HepG2 (cell line): ENCODE results near the gene PMVK. TPM values are rescaled to one million over a fixed set of nuclear protein-coding genes. Genes with fewer than 3 reads are reported as not detected.
A peak's percentile ranks its signal among the peaks of the same experiment; 100 is the strongest.

Experiments used
- CHD2 ChIP-seq: IDR thresholded peaks from 2 replicates; pipeline ENCODE4 v1.6.1; 2011; ENCODE audit warnings: low read depth, low read length, improper control_type of control experiment
- GTF3A ChIP-seq: sonication (generic); formaldehyde crosslinking; conservative IDR thresholded peaks from 2 replicates; pipeline ENCODE4 v1.4.0; 2020; ENCODE audit warnings: mild to moderate bottlenecking, missing genetic modification reagents
- HDAC2 ChIP-seq: sonication (generic); formaldehyde crosslinking; IDR thresholded peaks from 2 replicates; pipeline ENCODE4 v1.4.0; 2020; ENCODE audit warnings: missing genetic modification reagents
- HOXA3 ChIP-seq: sonication (generic); formaldehyde crosslinking; IDR thresholded peaks from 2 replicates; pipeline ENCODE4 v1.5.0; 2020; ENCODE audit warnings: missing genetic modification reagents
- MEF2D ChIP-seq: sonication (generic); formaldehyde crosslinking; IDR thresholded peaks from 2 replicates; pipeline ENCODE4 v1.5.1; 2020; ENCODE audit warnings: mild to moderate bottlenecking, missing genetic modification reagents
- MYNN ChIP-seq: sonication (generic); formaldehyde crosslinking; IDR thresholded peaks from 2 replicates; pipeline ENCODE4 v1.4.0; 2020; ENCODE audit warnings: mild to moderate bottlenecking, low read depth, missing genetic modification reagents
- POLR2AphosphoS5 ChIP-seq: IDR thresholded peaks from 2 replicates; pipeline ENCODE4 v1.6.1; 2012; ENCODE audit warnings: low read depth, low read length
- SOX13 ChIP-seq, 3 experiments: fragments of 450-650 bp in 1 of 3; sonication (generic) in 1 of 3; formaldehyde crosslinking in 1 of 3; IDR thresholded peaks in 2 of 3; conservative IDR thresholded peaks in 1 of 3; 2 replicates each; pipeline versions ENCODE4 v1.5.0 to v1.6.1; 2016 to 2020; ENCODE audit warnings: antibody characterized with exemption in 1 of 3, mild to moderate bottlenecking in 1 of 3, missing compliant biosample characterization in 1 of 3, missing genetic modification reagents in 1 of 3, moderate library complexity in 1 of 3
- YEATS2 ChIP-seq: sonication (generic); formaldehyde crosslinking; IDR thresholded peaks from 2 replicates; pipeline ENCODE4 v1.4.0; 2020; ENCODE audit warnings: missing genetic modification reagents, borderline replicate concordance
- ZNF160 ChIP-seq: sonication (generic); formaldehyde crosslinking; IDR thresholded peaks from 2 replicates; pipeline ENCODE4 v1.8.0; 2022; ENCODE audit warnings: mild to moderate bottlenecking, inconsistent platforms, missing genetic modification reagents
- ZNF260 ChIP-seq: sonication (generic); formaldehyde crosslinking; IDR thresholded peaks from 2 replicates; pipeline ENCODE4 v1.4.0; 2020; ENCODE audit warnings: missing genetic modification reagents, low read depth, mild to moderate bottlenecking, borderline replicate concordance
- ZNF607 ChIP-seq: sonication (generic); formaldehyde crosslinking; IDR thresholded peaks from 2 replicates; pipeline ENCODE4 v1.5.1; 2020; ENCODE audit warnings: missing genetic modification reagents, mild to moderate bottlenecking, borderline replicate concordance
- ZNF782 ChIP-seq: sonication (generic); formaldehyde crosslinking; IDR thresholded peaks from 2 replicates; pipeline ENCODE4 v1.4.0; 2020; ENCODE audit warnings: missing genetic modification reagents, mild to moderate bottlenecking, borderline replicate concordance
- ZNF883 ChIP-seq: sonication (generic); formaldehyde crosslinking; IDR thresholded peaks from 2 replicates; pipeline ENCODE4 v1.5.1; 2020; ENCODE audit warnings: mild to moderate bottlenecking, missing genetic modification reagents; ENCODE audit errors: not compliant biosample characterization
- ZSCAN22 ChIP-seq: sonication (generic); formaldehyde crosslinking; IDR thresholded peaks from 2 replicates; pipeline ENCODE4 v1.4.0; 2020; ENCODE audit warnings: mild to moderate bottlenecking, missing genetic modification reagents
- polyA plus RNA-seq, 8 experiments: library from polyadenylated mRNA; depleted of rRNA in 3 of 8; stranded (reverse) in 7 of 8; unstranded in 1 of 8; fragments of >200 nt; fragmentation: Illumina TruSeq in 4 of 8; extraction: Trizol in 4 of 8; gene quantifications; 2 replicates each; pipeline versions ENCODE4 v1.2.1 to v1.2.3, GENCODE V29; 2011 to 2016; ENCODE audit warnings: low read depth in 4 of 8, missing spikeins in 1 of 8, mixed read lengths in 1 of 8; ENCODE audit not compliant: insufficient read depth in 1 of 8
- total RNA-seq, 5 experiments: library from RNA; depleted of rRNA; stranded (reverse); fragments of >200 nt; fragmentation: Illumina TruSeq; extraction: Trizol; gene quantifications; 2 replicates each; pipeline ENCODE4 v1.2.3, GENCODE V29; 2016; ENCODE audit warnings: low read depth in 1 of 5
- TF ChIP-seq, protein P1 (sequence below): sonication (generic); formaldehyde crosslinking; IDR thresholded peaks from 2 replicates; pipeline ENCODE4 v1.4.0; 2020; ENCODE audit warnings: mild to moderate bottlenecking, missing genetic modification reagents
- TF ChIP-seq, protein P2 (sequence below): sonication (generic); formaldehyde crosslinking; IDR thresholded peaks from 2 replicates; pipeline ENCODE4 v1.5.0; 2020; ENCODE audit warnings: missing genetic modification reagents
- TF ChIP-seq, protein P3 (sequence below): sonication (generic); formaldehyde crosslinking; IDR thresholded peaks from 2 replicates; pipeline ENCODE4 v1.5.1; 2020; ENCODE audit warnings: missing genetic modification reagents, mild to moderate bottlenecking, borderline replicate concordance

PMVK gene
- total and polyA plus RNA-seq, 2 of the 13 experiments (the other 11 are each of a cell fraction or from before 2014, with no cell fraction given): 3.9 to 12.6 TPM

DNA sequence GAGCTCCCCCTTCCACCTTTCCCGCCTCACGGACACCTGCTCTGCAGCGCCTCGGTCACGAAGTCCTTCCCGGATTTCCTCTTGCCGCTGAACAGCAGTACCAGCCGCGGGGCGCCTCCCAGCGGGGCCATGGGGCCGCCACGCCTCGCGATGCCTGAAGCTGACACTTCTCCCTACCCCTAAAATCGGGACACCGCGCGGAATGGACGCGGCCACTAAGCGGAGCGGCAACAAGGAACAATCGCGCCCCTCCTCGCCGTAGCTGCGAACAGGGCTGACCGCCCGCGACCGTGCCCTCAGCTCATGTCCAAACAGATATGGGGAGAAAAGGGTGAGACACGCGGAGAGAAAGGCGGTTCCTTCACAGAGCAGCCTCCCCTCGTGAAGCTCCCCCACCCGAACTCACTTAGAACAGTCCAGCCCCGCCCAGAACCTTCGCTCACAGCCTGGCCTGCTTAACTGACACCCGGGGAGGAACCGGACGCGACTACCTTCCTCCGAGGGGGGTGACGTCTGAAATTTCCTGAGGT lies at the start of gene PMVK (continued):
- TF ChIP-seq, protein P1, sequence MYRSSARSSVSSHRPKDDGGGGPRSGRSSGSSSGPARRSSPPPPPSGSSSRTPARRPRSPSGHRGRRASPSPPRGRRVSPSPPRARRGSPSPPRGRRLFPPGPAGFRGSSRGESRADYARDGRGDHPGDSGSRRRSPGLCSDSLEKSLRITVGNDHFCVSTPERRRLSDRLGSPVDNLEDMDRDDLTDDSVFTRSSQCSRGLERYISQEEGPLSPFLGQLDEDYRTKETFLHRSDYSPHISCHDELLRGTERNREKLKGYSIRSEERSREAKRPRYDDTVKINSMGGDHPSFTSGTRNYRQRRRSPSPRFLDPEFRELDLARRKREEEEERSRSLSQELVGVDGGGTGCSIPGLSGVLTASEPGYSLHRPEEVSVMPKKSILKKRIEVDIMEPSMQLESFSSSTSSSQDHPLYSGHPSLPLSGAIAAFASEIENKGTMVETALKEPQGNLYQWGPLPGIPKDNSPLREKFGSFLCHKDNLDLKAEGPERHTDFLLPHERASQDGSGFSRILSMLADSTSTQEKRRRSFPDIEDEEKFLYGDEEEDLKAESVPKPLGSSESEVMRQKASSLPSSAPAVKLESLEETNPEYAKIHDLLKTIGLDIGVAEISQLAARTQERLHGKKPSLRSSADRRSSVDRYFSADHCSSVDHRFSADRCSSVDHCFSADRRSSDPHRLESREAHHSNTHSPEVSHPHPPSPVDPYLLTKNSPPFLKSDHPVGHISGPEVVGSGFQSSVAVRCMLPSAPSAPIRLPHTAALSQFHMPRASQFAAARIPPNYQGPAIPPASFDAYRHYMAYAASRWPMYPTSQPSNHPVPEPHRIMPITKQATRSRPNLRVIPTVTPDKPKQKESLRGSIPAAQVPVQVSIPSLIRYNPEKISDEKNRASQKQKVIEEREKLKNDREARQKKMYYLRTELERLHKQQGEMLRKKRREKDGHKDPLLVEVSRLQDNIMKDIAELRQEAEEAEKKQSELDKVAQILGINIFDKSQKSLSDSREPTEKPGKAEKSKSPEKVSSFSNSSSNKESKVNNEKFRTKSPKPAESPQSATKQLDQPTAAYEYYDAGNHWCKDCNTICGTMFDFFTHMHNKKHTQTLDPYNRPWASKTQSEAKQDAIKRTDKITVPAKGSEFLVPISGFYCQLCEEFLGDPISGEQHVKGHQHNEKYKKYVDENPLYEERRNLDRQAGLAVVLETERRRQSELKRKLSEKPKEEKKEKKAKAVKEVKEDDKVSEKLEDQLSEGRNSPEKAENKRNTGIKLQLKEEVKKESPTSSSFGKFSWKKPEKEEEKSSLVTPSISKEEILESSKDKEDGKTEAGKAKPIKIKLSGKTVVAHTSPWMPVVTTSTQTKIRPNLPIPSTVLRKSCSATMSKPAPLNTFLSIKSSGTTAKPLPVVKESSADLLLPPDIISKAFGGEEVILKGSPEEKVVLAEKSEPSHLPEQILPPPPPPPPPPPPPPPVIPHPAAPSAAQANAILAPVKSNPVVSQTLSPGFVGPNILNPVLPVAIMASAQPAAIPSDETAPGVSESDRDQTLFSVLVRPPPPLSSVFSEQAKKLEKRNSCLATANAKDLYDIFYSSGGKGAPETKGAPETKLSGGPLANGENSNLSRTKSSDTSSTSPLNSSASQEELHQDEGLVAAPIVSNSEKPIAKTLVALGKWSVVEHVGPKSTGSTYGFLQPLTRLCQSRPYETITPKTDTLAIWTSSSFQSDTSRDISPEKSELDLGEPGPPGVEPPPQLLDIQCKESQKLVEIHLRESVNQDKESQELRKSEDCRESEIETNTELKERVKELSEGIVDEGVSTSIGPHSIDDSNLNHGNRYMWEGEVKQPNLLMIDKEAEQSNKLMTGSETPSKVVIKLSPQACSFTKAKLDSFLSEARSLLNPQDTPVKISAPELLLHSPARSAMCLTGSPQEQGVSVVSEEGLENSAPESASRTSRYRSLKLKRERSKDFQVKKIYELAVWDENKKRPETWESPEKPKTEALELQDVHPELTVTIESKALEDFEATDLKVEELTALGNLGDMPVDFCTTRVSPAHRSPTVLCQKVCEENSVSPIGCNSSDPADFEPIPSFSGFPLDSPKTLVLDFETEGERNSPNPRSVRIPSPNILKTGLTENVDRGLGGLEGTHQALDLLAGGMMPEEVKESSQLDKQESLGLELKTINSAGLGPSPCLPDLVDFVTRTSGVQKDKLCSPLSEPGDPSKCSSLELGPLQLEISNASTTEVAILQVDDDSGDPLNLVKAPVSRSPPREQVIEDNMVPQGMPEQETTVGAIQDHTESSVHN (CRISPR knock-in tag): peak; percentile 99
- TF ChIP-seq ZNF782 (CRISPR knock-in tag) (peak; percentile 100), CHD2 (peak; percentile 89), ZNF160 (CRISPR knock-in tag) (peak; percentile 97; the same call in 1 of the 2 replicates), HDAC2 (peak; percentile 96), ZSCAN22 (CRISPR knock-in tag) (peak; percentile 90), GTF3A (CRISPR knock-in tag) (peak; percentile 97; the same call in 1 of the 2 replicates), SOX13 (IDR thresholded peaks at IDR 0.05) (no peak), SOX13 (CRISPR knock-in tag; conservative IDR thresholded peaks at IDR 0.05 in 1 of 2, IDR thresholded peaks at IDR 0.05 in 1 of 2) (peak in 1 of 2 experiments; percentile 77; a peak in 2 of 4 replicates), ZNF607 (CRISPR knock-in tag) (peak; percentile 99), MEF2D (CRISPR knock-in tag) (peak; percentile 97), ZNF883 (CRISPR knock-in tag) (peak; percentile 100), YEATS2 (CRISPR knock-in tag) (peak; percentile 82), HOXA3 (CRISPR knock-in tag) (peak; percentile 95), POLR2AphosphoS5 (peak; percentile 65; the same call in 1 of the 2 replicates), MYNN (CRISPR knock-in tag) (peak; percentile 94), ZNF260 (peak; percentile 51; the same call in 1 of the 2 replicates)
- TF ChIP-seq, protein P2, sequence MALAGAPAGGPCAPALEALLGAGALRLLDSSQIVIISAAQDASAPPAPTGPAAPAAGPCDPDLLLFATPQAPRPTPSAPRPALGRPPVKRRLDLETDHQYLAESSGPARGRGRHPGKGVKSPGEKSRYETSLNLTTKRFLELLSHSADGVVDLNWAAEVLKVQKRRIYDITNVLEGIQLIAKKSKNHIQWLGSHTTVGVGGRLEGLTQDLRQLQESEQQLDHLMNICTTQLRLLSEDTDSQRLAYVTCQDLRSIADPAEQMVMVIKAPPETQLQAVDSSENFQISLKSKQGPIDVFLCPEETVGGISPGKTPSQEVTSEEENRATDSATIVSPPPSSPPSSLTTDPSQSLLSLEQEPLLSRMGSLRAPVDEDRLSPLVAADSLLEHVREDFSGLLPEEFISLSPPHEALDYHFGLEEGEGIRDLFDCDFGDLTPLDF (CRISPR knock-in tag): peak; percentile 74; the same call in 1 of the 2 replicates
- TF ChIP-seq, protein P3, sequence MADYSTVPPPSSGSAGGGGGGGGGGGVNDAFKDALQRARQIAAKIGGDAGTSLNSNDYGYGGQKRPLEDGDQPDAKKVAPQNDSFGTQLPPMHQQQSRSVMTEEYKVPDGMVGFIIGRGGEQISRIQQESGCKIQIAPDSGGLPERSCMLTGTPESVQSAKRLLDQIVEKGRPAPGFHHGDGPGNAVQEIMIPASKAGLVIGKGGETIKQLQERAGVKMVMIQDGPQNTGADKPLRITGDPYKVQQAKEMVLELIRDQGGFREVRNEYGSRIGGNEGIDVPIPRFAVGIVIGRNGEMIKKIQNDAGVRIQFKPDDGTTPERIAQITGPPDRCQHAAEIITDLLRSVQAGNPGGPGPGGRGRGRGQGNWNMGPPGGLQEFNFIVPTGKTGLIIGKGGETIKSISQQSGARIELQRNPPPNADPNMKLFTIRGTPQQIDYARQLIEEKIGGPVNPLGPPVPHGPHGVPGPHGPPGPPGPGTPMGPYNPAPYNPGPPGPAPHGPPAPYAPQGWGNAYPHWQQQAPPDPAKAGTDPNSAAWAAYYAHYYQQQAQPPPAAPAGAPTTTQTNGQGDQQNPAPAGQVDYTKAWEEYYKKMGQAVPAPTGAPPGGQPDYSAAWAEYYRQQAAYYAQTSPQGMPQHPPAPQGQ (CRISPR knock-in tag): no peak
